Left ventricle myocardium inferior (tissue), 1 donor: ENCODE measurements around the gene SEMA3C. TPM values are rescaled to one million over a fixed set of nuclear protein-coding genes. Genes with fewer than 3 reads are reported as not detected.
A peak's percentile ranks its signal among the peaks of the same experiment; 100 is the strongest.

Source experiments
- DNase-seq: peaks from one replicate; pipeline ENCODE4 v3.0.0-alpha.2; 2020
- H3K27ac ChIP-seq: fragments of 200-600 bp; replicated peaks from 2 replicates; pipeline ENCODE4 v1.8.0; 2021
- H3K27me3 ChIP-seq: fragments of 200-600 bp; 2 replicates; pipeline ENCODE4 v1.8.0; 2021; ENCODE audit warnings: low read depth
- H3K36me3 ChIP-seq: fragments of 200-600 bp; 2 replicates; pipeline ENCODE4 v1.8.0; 2021
- H3K4me1 ChIP-seq: fragments of 200-600 bp; 2 replicates; pipeline ENCODE4 v1.8.0; 2021
- H3K4me3 ChIP-seq: fragments of 200-600 bp; 2 replicates; pipeline ENCODE4 v1.8.0; 2021; ENCODE audit warnings: mild to moderate bottlenecking, moderate library complexity
- H3K9me3 ChIP-seq: fragments of 200-600 bp; replicated peaks from 2 replicates; pipeline ENCODE4 v1.8.0; 2021
- CTCF ChIP-seq: fragments of 200-600 bp; IDR thresholded peaks from 2 replicates; pipeline ENCODE4 v1.8.0; 2021; ENCODE audit warnings: antibody characterized with exemption, mild to moderate bottlenecking, borderline replicate concordance
- intact Hi-C: fragments of 100-400 bp; cut with micrococcal nuclease; formaldehyde crosslinking; loops from one replicate; pipeline ENCODE4 v1.11.0; 2022
- total RNA-seq: library from RNA; stranded (reverse); fragmentation: NEBNext Ultra II Directional; extraction: Animal tissue kit (Norgen Biotek cat#: 25700); gene quantifications from one replicate; pipeline ENCODE4 v1.2.1, GENCODE V29; 2021
- donor health status: DM: no; HTN: yes; CAD: no; lungs with severe emphysema.

Gene SEMA3C
- total RNA-seq, 1 donor from 2014 or later, result 66.5 TPM

DNA sequence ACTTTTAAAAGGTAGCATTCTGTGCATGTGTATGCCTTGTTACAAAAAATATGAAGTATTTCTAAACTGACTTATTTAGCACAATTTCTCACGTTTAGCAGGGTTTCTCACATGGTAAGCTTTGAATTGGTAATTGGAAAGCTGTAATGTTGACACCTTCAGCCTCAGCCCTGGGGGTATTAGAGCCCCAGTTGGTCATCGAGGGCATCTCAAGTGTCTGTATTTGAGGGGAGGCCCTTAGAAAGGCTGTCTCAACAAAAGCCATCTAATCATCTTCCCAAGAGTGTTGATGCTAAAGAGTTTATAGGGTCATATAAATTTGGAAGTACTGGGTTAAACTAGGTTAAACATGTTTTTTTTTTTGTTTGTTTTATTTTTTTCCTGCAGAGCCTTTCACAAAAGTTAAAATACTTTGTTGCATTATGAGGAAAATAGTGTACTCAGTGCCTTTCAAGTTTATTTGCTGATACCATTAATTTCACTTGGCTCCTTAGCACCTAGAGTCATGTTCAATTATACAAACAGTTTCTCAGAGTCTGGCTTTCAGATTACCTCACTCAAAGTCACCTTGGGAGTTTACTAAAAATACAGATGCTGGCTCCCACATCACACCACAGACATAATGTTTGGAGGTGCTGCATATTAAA lies 146.4 kb downstream of the SEMA3C start:
- Histone ChIP-seq H3K27me3 (no peaks in the 10 kb centered on the region), H3K36me3 (no peaks in the 10 kb centered on the region), H3K9me3 (no peaks in the 10 kb centered on the region), H3K27ac (peak overlapping the region; percentile 81), H3K4me3 (no peak overlapping the region), H3K4me1 (peaks cover 50% of the 10 kb centered on the region)
- intact Hi-C loops, result no loop called here
- no peak for DNase-seq
- TF ChIP-seq CTCF, result no peak

- no peaks in the 10 kb centered on the region for H3K9me3 ChIP-seq
- H3K4me1 ChIP-seq, result peaks cover 50% of the 10 kb centered on the region
- no peaks in the 10 kb centered on the region for H3K27me3 ChIP-seq
- no peak for TF ChIP-seq CTCF
- intact Hi-C loops, result no loop called here
- H3K36me3 ChIP-seq, result no peaks in the 10 kb centered on the region
- no peak overlapping the region for H3K4me3 ChIP-seq
- peak overlapping the region; percentile 81 for H3K27ac ChIP-seq
- DNase-seq, result no peak
Measured at GRCh38 chr7:80771523-80771922, 147.3 kb downstream of the SEMA3C start.

GRCh38 chr7:80770675-80771081 lies 148.2 kb downstream of the SEMA3C start:
- no peak for TF ChIP-seq CTCF
- Histone ChIP-seq H3K4me3 (no peak overlapping the region), H3K4me1 (peaks cover 49% of the 10 kb centered on the region), H3K27ac (peak overlapping the region; percentile 81), H3K27me3 (no peaks in the 10 kb centered on the region), H3K36me3 (no peaks in the 10 kb centered on the region), H3K9me3 (no peaks in the 10 kb centered on the region)
- intact Hi-C loops, result no loop called here
- DNase-seq, result no peak

GRCh38 chr7:80770061-80770460 lies 148.8 kb downstream of the SEMA3C start:
- Histone ChIP-seq H3K27ac (no peak overlapping the region), H3K9me3 (no peaks in the 10 kb centered on the region), H3K4me1 (peaks cover 43% of the 10 kb centered on the region), H3K4me3 (no peak overlapping the region), H3K27me3 (no peaks in the 10 kb centered on the region), H3K36me3 (no peaks in the 10 kb centered on the region)
- DNase-seq, result no peak
- no peak for TF ChIP-seq CTCF
- intact Hi-C loops, result no loop called here

GRCh38 chr7:80768756-80769155 lies 150.1 kb downstream of the SEMA3C start:
- Histone ChIP-seq H3K36me3 (no peaks in the 10 kb centered on the region), H3K27me3 (no peaks in the 10 kb centered on the region), H3K9me3 (no peaks in the 10 kb centered on the region), H3K27ac (no peak overlapping the region), H3K4me1 (peaks cover 42% of the 10 kb centered on the region), H3K4me3 (no peak overlapping the region)
- no peak for TF ChIP-seq CTCF
- intact Hi-C loops, result no loop called here
- DNase-seq, result no peak
